Gastroesophageal sphincter (tissue), 3 donors: ENCODE results near the gene SLC50A1.

ENCODE experiments used
- EP300 ChIP-seq: sonication (generic); formaldehyde crosslinking; IDR thresholded peaks from one replicate; pipeline ENCODE4 v1.6.1; 2017; ENCODE audit warnings: antibody characterized with exemption, mild to moderate bottlenecking
- POLR2A ChIP-seq, 2 donors: fragments of 450-650 bp; IDR thresholded peaks; one replicate each; pipeline ENCODE4 v1.6.1; 2017; ENCODE audit warnings: antibody characterized with exemption in 2 of 2, mild to moderate bottlenecking in 2 of 2, moderate library complexity in 1 of 2
- TF ChIP-seq, protein P1 (sequence below), 4 experiments: fragments of 200-600 bp in 2 of 4; fragments of 450-650 bp in 2 of 4; sonication (generic) in 1 of 4; IDR thresholded peaks; one replicate each; pipeline ENCODE4 v1.5.1; 2017 to 2019; ENCODE audit warnings: antibody characterized with exemption in 4 of 4, mild to moderate bottlenecking in 2 of 4, moderate library complexity in 2 of 4

DNA sequence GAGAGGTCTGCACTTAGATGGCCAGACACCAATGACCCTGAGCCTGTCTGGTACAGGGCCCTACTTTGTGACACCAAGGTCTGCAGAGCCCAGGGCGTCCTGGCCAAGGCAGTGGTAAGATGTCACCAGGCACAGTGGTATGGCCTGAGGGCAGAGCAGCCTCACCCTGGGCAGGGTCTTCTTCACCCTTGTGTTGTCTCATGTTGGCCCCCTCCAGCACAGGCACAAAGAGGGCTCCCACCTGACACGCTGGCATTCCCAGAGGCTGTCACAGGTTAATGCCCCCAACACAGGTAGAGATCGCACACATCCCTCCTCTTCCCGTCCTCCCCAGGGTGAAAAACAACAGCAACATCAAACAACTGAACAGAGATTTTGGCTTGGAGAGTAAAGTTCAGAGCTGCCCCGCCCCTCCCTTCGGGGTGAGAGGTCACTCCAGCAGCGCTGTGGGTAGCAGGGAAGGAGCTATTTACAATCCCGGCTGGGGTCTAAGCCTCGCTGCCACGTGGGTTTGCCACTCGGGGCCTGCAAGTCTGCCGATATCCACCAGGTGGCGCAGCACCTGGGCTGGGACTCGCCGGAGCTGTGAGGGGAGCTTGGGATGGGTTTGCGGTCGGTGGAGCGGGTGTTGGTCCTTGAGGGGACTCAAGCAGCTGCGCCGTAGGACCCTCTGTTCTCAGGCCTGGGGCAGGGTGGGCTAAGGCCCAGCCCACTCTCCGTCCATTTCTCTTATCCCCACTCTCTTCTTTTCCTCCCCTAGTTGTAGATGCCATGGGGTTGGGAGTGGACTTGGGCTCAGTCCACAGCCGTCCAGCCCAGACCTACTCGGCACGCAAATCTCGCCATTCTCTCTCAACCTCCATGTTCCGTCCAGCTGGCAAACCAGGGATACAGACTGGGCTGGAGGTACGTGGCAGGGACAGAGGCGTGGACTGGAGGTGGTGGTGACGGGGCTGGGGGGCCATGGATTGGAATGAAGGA is 44.3 kb upstream of the SLC50A1 start:
- TF ChIP-seq POLR2A (IDR thresholded peaks at IDR 0.05), result no peak
- TF ChIP-seq, protein P1, sequence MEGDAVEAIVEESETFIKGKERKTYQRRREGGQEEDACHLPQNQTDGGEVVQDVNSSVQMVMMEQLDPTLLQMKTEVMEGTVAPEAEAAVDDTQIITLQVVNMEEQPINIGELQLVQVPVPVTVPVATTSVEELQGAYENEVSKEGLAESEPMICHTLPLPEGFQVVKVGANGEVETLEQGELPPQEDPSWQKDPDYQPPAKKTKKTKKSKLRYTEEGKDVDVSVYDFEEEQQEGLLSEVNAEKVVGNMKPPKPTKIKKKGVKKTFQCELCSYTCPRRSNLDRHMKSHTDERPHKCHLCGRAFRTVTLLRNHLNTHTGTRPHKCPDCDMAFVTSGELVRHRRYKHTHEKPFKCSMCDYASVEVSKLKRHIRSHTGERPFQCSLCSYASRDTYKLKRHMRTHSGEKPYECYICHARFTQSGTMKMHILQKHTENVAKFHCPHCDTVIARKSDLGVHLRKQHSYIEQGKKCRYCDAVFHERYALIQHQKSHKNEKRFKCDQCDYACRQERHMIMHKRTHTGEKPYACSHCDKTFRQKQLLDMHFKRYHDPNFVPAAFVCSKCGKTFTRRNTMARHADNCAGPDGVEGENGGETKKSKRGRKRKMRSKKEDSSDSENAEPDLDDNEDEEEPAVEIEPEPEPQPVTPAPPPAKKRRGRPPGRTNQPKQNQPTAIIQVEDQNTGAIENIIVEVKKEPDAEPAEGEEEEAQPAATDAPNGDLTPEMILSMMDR (IDR thresholded peaks at IDR 0.05), result peak; percentile 97 to 99 (median 98)
- no peak for TF ChIP-seq EP300
